Activated B cell treated with CpG ODN at 0.5 μM for 24 hours (primary cell): ENCODE results near the gene SLC30A7. TPM values are rescaled to one million over a fixed set of nuclear protein-coding genes. Genes with fewer than 3 reads are reported as not detected.

Experiments used
- ATAC-seq: fragments of 200-7000 bp; cut with Tn5 transposase; one replicate; pipeline ENCODE4 v1.10.0; 2021; ENCODE audit warnings: low read depth, mild to moderate bottlenecking, moderate library complexity
- CTCF ChIA-PET: fragments of 350-600 bp; sonication (Branson Sonifier 250); formaldehyde crosslinking; loops from one replicate; lab custom pipeline; 2021; ENCODE audit warnings: antibody characterized with exemption; lab: Charles Lee
- POLR2A ChIA-PET: fragments of 350-600 bp; sonication (Branson Sonifier 250); formaldehyde crosslinking; loops from one replicate; lab custom pipeline; 2021; ENCODE audit warnings: antibody characterized with exemption; lab: Charles Lee
- DNase-seq: peaks from one replicate; pipeline ENCODE4 v3.0.0; 2022
- H3K27ac Mint-ChIP-seq: one replicate; pipeline ENCODE4 v1.8.0; 2020; ENCODE audit warnings: mixed read lengths
- H3K27me3 Mint-ChIP-seq: one replicate; pipeline ENCODE4 v1.8.0; 2021; ENCODE audit warnings: mixed read lengths
- H3K36me3 Mint-ChIP-seq: one replicate; pipeline ENCODE4 v1.8.0; 2021; ENCODE audit warnings: low read depth, mixed read lengths
- H3K4me1 Mint-ChIP-seq: one replicate; pipeline ENCODE4 v1.8.0; 2021; ENCODE audit warnings: mixed read lengths
- H3K4me3 Mint-ChIP-seq: one replicate; pipeline ENCODE4 v1.8.0; 2020; ENCODE audit warnings: mild to moderate bottlenecking, mixed read lengths
- H3K9me3 Mint-ChIP-seq: one replicate; pipeline ENCODE4 v1.8.0; 2020; ENCODE audit warnings: mixed read lengths
- CTCF ChIP-seq: fragments of 200-600 bp; IDR thresholded peaks from one replicate; pipeline ENCODE4 v1.8.0; 2022; ENCODE audit warnings: antibody characterized with exemption, mild to moderate bottlenecking
- intact Hi-C: fragments of 100-400 bp; cut with micrococcal nuclease; formaldehyde crosslinking; loops from one replicate; pipeline ENCODE4 v1.15.1; 2024
- total RNA-seq: library from RNA; stranded (reverse); gene quantifications from 2 replicates; pipeline ENCODE4 v1.2.3, GENCODE V29; 2022

SLC30A7 gene
- total RNA-seq, 1 donor from 2014 or later = 25.7 TPM

GRCh38 chr1:100955322-100955721, 59.4 kb downstream of the SLC30A7 start:
- Mint-ChIP-seq H3K4me1 (peaks cover 26% of the 10 kb centered on the region), H3K4me3 (no peak overlapping the region), H3K27ac (no peak overlapping the region), H3K36me3 (peaks cover 31% of the 10 kb centered on the region), H3K9me3 (peaks cover 6% of the 10 kb centered on the region), H3K27me3 (no peaks in the 10 kb centered on the region)
- CTCF ChIA-PET = interaction anchor here (0.8 to 1.2 kb wide), 2 partner anchors 34 to 403 kb away, joined by 3 to 4 read pairs; no protein-coding TSS in a partner anchor
- TF ChIP-seq CTCF = no peak
- intact Hi-C loops = no loop called here
- ATAC-seq = no peak
- no peak for DNase-seq
- POLR2A ChIA-PET = no interaction called here

GRCh38 chr1:100959502-100960060, 63.7 kb downstream of the SLC30A7 start:
- no peak overlapping the region for H3K4me3 Mint-ChIP-seq
- CTCF ChIA-PET = no interaction called here
- no peaks in the 10 kb centered on the region for H3K9me3 Mint-ChIP-seq
- TF ChIP-seq CTCF = no peak
- no peak for ATAC-seq
- H3K27ac Mint-ChIP-seq = no peak overlapping the region
- H3K27me3 Mint-ChIP-seq = no peaks in the 10 kb centered on the region
- POLR2A ChIA-PET = interaction anchor here (1.3 kb wide), 1 partner anchor 15 kb away, joined by 4 read pairs; no protein-coding TSS in a partner anchor
- H3K4me1 Mint-ChIP-seq = peaks cover 16% of the 10 kb centered on the region
- H3K36me3 Mint-ChIP-seq = peaks cover 39% of the 10 kb centered on the region
- intact Hi-C loops = no loop called here
- no peak for DNase-seq

GRCh38 chr1:100960098-100960497, 64.2 kb downstream of the SLC30A7 start:
- Mint-ChIP-seq H3K27me3 (no peaks in the 10 kb centered on the region), H3K9me3 (no peaks in the 10 kb centered on the region), H3K4me3 (no peak overlapping the region), H3K27ac (no peak overlapping the region), H3K36me3 (peaks cover 43% of the 10 kb centered on the region), H3K4me1 (peaks cover 16% of the 10 kb centered on the region)
- TF ChIP-seq CTCF = no peak
- ATAC-seq (no peak), DNase-seq (no peak)
- CTCF ChIA-PET = no interaction called here
- POLR2A ChIA-PET = no interaction called here
- intact Hi-C loops = no loop called here

- ChIA-PET POLR2A (no interaction called here), CTCF (no interaction called here)
- ATAC-seq (no peak), DNase-seq (no peak)
- H3K9me3 Mint-ChIP-seq = no peaks in the 10 kb centered on the region
- H3K4me1 Mint-ChIP-seq = peaks cover 25% of the 10 kb centered on the region
- no peak overlapping the region for H3K27ac Mint-ChIP-seq
- TF ChIP-seq CTCF = no peak
- intact Hi-C loops = no loop called here
- H3K4me3 Mint-ChIP-seq = no peak overlapping the region
- peaks cover 43% of the 10 kb centered on the region for H3K36me3 Mint-ChIP-seq
- H3K27me3 Mint-ChIP-seq = no peaks in the 10 kb centered on the region
These were observed 72.7 kb downstream of the SLC30A7 start for GRCh38 chr1:100968621-100969020.

GRCh38 chr1:100969327-100969726, 73.4 kb downstream of the SLC30A7 start:
- ChIA-PET CTCF (no interaction called here), POLR2A (no interaction called here)
- no peak overlapping the region for H3K27ac Mint-ChIP-seq
- no peak overlapping the region for H3K4me3 Mint-ChIP-seq
- DNase-seq (no peak), ATAC-seq (no peak)
- H3K9me3 Mint-ChIP-seq = no peaks in the 10 kb centered on the region
- TF ChIP-seq CTCF = no peak
- H3K36me3 Mint-ChIP-seq = peaks cover 46% of the 10 kb centered on the region
- peaks cover 25% of the 10 kb centered on the region for H3K4me1 Mint-ChIP-seq
- intact Hi-C loops = no loop called here
- H3K27me3 Mint-ChIP-seq = no peaks in the 10 kb centered on the region
